ENCODE measurements around the gene MEIOB.

Gene MEIOB

GRCh38 chr16:1791256-1791942 lies 80.6 kb downstream of the MEIOB start:
- Histone ChIP-seq H3K4me3 (ENCODE audit: low read depth, low read length) (no peak overlapping the region), H3K4me1 (ENCODE audit: control insufficient read depth, insufficient read depth, low read length) (no peaks in the 10 kb centered on the region), H3K27me3 (ENCODE audit: control insufficient read depth, insufficient read depth, low read length) (no peaks in the 10 kb centered on the region), H3K9me3 (ENCODE audit: control insufficient read depth, insufficient read depth, low read length) (no peaks in the 10 kb centered on the region), H3K9ac (ENCODE audit: low read depth, low read length) (no peak overlapping the region), H3K36me3 (ENCODE audit: control insufficient read depth, insufficient read depth, low read length) (peaks cover 41% of the 10 kb centered on the region)

GRCh38 chr16:1790611-1791255 lies 81.2 kb downstream of the MEIOB start:
- Histone ChIP-seq H3K4me1 (ENCODE audit: control insufficient read depth, insufficient read depth, low read length) (no peaks in the 10 kb centered on the region), H3K36me3 (ENCODE audit: control insufficient read depth, insufficient read depth, low read length) (peaks cover 43% of the 10 kb centered on the region), H3K27me3 (ENCODE audit: control insufficient read depth, insufficient read depth, low read length) (no peaks in the 10 kb centered on the region), H3K9me3 (ENCODE audit: control insufficient read depth, insufficient read depth, low read length) (no peaks in the 10 kb centered on the region), H3K9ac (ENCODE audit: low read depth, low read length) (no peak overlapping the region), H3K4me3 (ENCODE audit: low read depth, low read length) (no peak overlapping the region)

DNA sequence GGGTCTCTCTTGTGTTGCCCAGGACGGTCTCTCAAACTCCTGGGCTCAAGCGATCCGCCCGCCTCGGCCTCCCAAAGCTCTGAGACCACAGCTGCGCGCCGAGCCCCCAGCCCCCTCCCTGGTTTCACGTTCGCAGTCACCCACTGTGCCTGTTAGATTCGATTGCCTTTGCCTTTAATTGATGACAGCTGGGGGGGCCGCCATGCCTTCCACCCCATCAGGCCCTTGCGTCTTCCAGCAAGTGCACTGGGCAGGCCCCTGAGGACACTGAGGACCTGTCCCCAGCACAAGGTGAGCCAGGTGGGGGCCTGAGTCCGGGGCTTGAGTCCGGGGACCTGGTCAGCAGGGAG lies 81.7 kb downstream of the MEIOB start:
- no peaks in the 10 kb centered on the region for H3K27me3 ChIP-seq (ENCODE audit: control insufficient read depth, insufficient read depth, low read length)
- no peak overlapping the region for H3K9ac ChIP-seq (ENCODE audit: low read depth, low read length)
- H3K36me3 ChIP-seq (ENCODE audit: control insufficient read depth, insufficient read depth, low read length) = peaks cover 45% of the 10 kb centered on the region
- H3K9me3 ChIP-seq (ENCODE audit: control insufficient read depth, insufficient read depth, low read length) = no peaks in the 10 kb centered on the region
- H3K4me1 ChIP-seq (ENCODE audit: control insufficient read depth, insufficient read depth, low read length) = no peaks in the 10 kb centered on the region
- no peak overlapping the region for H3K4me3 ChIP-seq (ENCODE audit: low read depth, low read length)

GRCh38 chr16:1789643-1790045 lies 82.3 kb downstream of the MEIOB start:
- no peak overlapping the region for H3K4me3 ChIP-seq (ENCODE audit: low read depth, low read length)
- H3K27me3 ChIP-seq (ENCODE audit: control insufficient read depth, insufficient read depth, low read length) = no peaks in the 10 kb centered on the region
- no peak overlapping the region for H3K9ac ChIP-seq (ENCODE audit: low read depth, low read length)
- H3K36me3 ChIP-seq (ENCODE audit: control insufficient read depth, insufficient read depth, low read length) = peaks cover 47% of the 10 kb centered on the region
- H3K4me1 ChIP-seq (ENCODE audit: control insufficient read depth, insufficient read depth, low read length) = no peaks in the 10 kb centered on the region
- no peaks in the 10 kb centered on the region for H3K9me3 ChIP-seq (ENCODE audit: control insufficient read depth, insufficient read depth, low read length)

- Histone ChIP-seq H3K9ac (ENCODE audit: low read depth, low read length) (no peak overlapping the region), H3K36me3 (ENCODE audit: control insufficient read depth, insufficient read depth, low read length) (peaks cover 47% of the 10 kb centered on the region), H3K4me3 (ENCODE audit: low read depth, low read length) (no peak overlapping the region), H3K4me1 (ENCODE audit: control insufficient read depth, insufficient read depth, low read length) (no peaks in the 10 kb centered on the region), H3K9me3 (ENCODE audit: control insufficient read depth, insufficient read depth, low read length) (no peaks in the 10 kb centered on the region), H3K27me3 (ENCODE audit: control insufficient read depth, insufficient read depth, low read length) (no peaks in the 10 kb centered on the region)
Observed at GRCh38 chr16:1788708-1789100, 83.3 kb downstream of the MEIOB start.

DNA sequence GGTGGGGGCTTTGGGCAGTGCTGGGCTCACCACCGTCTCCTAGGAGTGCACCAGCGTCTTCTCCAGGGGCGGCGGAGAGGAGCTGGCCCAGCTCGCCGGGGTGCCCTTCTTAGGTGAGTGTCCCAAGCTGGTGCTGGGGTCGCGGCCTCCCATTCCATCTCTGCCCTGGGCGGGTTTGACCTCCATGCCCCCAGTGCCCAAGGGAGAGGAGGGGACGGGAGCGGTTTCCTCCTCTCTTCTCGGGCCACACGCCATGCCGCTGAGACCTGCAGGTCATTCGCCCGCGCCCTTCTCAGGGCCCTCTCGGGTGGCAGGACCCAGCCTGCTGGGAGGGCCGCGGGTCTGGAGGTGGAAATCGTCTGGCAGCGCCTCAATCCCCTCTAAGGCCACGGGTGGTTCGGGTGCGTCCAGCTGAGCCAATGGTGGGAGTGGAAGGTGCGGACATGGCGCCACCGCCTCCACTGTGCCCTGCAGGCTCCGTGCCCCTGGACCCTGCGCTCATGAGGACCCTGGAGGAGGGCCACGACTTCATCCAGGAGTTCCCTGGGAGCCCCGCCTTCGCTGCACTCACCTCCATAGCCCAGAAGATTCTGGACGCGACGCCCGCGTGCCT lies 83.8 kb downstream of the MEIOB start:
- H3K9ac ChIP-seq (ENCODE audit: low read depth, low read length) = no peak overlapping the region
- no peaks in the 10 kb centered on the region for H3K9me3 ChIP-seq (ENCODE audit: control insufficient read depth, insufficient read depth, low read length)
- no peaks in the 10 kb centered on the region for H3K27me3 ChIP-seq (ENCODE audit: control insufficient read depth, insufficient read depth, low read length)
- no peaks in the 10 kb centered on the region for H3K4me1 ChIP-seq (ENCODE audit: control insufficient read depth, insufficient read depth, low read length)
- H3K36me3 ChIP-seq (ENCODE audit: control insufficient read depth, insufficient read depth, low read length) = peaks cover 47% of the 10 kb centered on the region
- no peak overlapping the region for H3K4me3 ChIP-seq (ENCODE audit: low read depth, low read length)

GRCh38 chr16:1787322-1788094 lies 84.5 kb downstream of the MEIOB start:
- peaks cover 44% of the 10 kb centered on the region for H3K36me3 ChIP-seq (ENCODE audit: control insufficient read depth, insufficient read depth, low read length)
- H3K9me3 ChIP-seq (ENCODE audit: control insufficient read depth, insufficient read depth, low read length) = no peaks in the 10 kb centered on the region
- no peak overlapping the region for H3K9ac ChIP-seq (ENCODE audit: low read depth, low read length)
- no peak overlapping the region for H3K4me3 ChIP-seq (ENCODE audit: low read depth, low read length)
- H3K27me3 ChIP-seq (ENCODE audit: control insufficient read depth, insufficient read depth, low read length) = no peaks in the 10 kb centered on the region
- no peaks in the 10 kb centered on the region for H3K4me1 ChIP-seq (ENCODE audit: control insufficient read depth, insufficient read depth, low read length)

DNA sequence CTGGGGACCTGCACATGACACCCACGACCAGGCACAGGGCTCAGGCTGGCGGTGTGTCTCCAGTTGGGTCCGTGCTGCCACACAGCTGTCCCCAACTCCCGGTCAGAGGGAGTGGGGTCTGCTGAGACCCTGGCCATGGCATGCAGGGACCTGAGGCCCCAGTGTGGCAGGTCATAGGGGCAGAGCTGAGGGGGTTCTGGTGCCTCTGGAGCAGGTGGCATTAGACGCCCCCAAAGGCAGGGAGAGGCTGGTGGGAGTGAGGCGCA lies 85.0 kb downstream of the MEIOB start:
- Histone ChIP-seq H3K4me3 (ENCODE audit: low read depth, low read length) (no peak overlapping the region), H3K9ac (ENCODE audit: low read depth, low read length) (no peak overlapping the region), H3K4me1 (ENCODE audit: control insufficient read depth, insufficient read depth, low read length) (no peaks in the 10 kb centered on the region), H3K9me3 (ENCODE audit: control insufficient read depth, insufficient read depth, low read length) (no peaks in the 10 kb centered on the region), H3K27me3 (ENCODE audit: control insufficient read depth, insufficient read depth, low read length) (no peaks in the 10 kb centered on the region), H3K36me3 (ENCODE audit: control insufficient read depth, insufficient read depth, low read length) (peaks cover 44% of the 10 kb centered on the region)

GRCh38 chr16:1786242-1787055 lies 85.5 kb downstream of the MEIOB start:
- Histone ChIP-seq H3K4me3 (ENCODE audit: low read depth, low read length) (no peak overlapping the region), H3K9me3 (ENCODE audit: control insufficient read depth, insufficient read depth, low read length) (no peaks in the 10 kb centered on the region), H3K9ac (ENCODE audit: low read depth, low read length) (no peak overlapping the region), H3K4me1 (ENCODE audit: control insufficient read depth, insufficient read depth, low read length) (no peaks in the 10 kb centered on the region), H3K36me3 (ENCODE audit: control insufficient read depth, insufficient read depth, low read length) (peaks cover 44% of the 10 kb centered on the region), H3K27me3 (ENCODE audit: control insufficient read depth, insufficient read depth, low read length) (no peaks in the 10 kb centered on the region)

DNA sequence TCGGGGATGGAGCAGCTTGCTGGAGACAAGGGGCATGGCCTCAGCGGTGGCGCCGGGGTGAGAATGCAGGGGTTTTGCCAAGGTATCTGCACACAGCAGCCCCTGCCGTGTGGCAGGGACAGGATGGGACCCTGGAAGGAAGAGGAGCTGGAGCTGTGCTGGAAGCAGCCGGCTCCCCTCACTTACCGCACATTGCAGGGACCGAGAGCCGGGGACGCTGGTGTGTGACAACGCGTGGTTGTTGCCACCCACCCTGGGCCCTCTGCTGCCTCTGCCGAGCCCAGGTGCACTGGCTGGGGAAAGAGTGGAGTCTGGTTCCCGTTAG lies 86.2 kb downstream of the MEIOB start:
- no peak overlapping the region for H3K4me3 ChIP-seq (ENCODE audit: low read depth, low read length)
- H3K9me3 ChIP-seq (ENCODE audit: control insufficient read depth, insufficient read depth, low read length) = no peaks in the 10 kb centered on the region
- peaks cover 38% of the 10 kb centered on the region for H3K36me3 ChIP-seq (ENCODE audit: control insufficient read depth, insufficient read depth, low read length)
- H3K9ac ChIP-seq (ENCODE audit: low read depth, low read length) = no peak overlapping the region
- H3K27me3 ChIP-seq (ENCODE audit: control insufficient read depth, insufficient read depth, low read length) = no peaks in the 10 kb centered on the region
- H3K4me1 ChIP-seq (ENCODE audit: control insufficient read depth, insufficient read depth, low read length) = no peaks in the 10 kb centered on the region

GRCh38 chr16:1784977-1785845 lies 86.8 kb downstream of the MEIOB start:
- Histone ChIP-seq H3K36me3 (ENCODE audit: control insufficient read depth, insufficient read depth, low read length) (peaks cover 39% of the 10 kb centered on the region), H3K4me3 (ENCODE audit: low read depth, low read length) (no peak overlapping the region), H3K4me1 (ENCODE audit: control insufficient read depth, insufficient read depth, low read length) (no peaks in the 10 kb centered on the region), H3K9me3 (ENCODE audit: control insufficient read depth, insufficient read depth, low read length) (no peaks in the 10 kb centered on the region), H3K27me3 (ENCODE audit: control insufficient read depth, insufficient read depth, low read length) (no peaks in the 10 kb centered on the region), H3K9ac (ENCODE audit: low read depth, low read length) (no peak overlapping the region)

All from iPS-15b (cell line).